GM19023 (cell line): ENCODE data around the gene TSEN2.
"Not testable (repeated sequence)": the region's sequence is repeated elsewhere in the genome, so short reads cannot be mapped to it uniquely, and the experiment has no call there.

Source experiments
- ATAC-seq: cut with Tn5 transposase; IDR thresholded peaks from one replicate; pipeline ENCODE4 v1.9.1; 2021; ENCODE audit warnings: mild to moderate bottlenecking, moderate library complexity; ENCODE audit not compliant: unreplicated experiment

TSEN2 gene

DNA sequence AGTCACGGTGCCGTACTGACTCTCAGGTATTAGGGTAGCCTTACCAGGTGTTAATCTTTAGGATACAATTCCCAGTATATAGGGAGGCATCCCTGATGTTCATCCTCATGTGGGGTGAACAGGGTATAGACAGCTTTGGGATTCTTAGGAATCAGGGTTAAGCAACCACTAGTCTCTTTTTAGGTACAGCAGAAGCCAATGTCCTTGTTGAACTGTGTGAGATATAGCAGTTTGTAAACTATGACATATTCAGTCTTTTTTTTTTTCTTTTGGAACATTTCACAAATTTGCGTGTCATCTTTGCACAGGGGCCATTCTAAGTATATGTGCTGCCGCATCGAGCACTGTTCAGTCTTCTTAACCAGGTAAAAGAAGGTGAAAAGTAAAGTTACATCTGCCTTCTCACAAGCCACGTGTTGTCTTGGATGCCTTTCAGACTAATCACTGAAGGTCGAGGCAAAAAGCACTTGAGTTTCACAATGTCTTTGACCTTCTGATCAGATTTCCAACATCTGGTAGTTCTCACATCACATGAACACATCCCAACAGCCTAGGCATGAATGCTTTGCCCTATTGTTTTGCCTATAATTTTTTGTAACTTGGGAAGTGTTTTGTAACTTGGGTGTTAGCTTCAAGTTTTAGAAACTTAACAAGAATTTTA, 17.2 kb downstream of the TSEN2 start:
- no peak for ATAC-seq

- ATAC-seq: no peak
Measured at GRCh38 chr3:12503126-12503957, 19.1 kb downstream of the TSEN2 start.

DNA sequence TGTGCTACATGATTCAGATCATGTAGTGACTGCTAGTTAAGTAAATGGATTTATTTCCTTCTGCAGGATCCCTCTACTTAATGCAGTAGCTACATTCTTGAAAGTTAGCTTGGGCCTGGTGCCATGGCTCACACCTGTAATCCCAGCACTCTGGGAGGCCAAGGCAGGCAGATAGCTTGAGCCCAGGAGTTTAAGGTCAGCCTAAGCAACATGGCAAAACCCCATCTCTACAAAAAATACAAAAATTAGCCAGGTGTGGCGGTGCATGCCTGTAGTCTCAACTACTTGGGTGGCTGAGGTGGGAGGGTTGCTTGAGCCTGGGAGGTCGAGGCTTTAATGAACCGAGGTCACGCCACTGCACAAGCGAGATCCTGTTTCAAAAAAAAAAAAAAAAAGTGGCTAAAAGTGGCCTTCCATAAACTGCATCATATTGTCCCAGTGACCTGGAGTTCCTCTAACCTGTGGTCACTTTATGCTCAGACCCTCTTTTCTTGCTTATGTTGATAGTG, 22.0 kb downstream of the TSEN2 start:
- ATAC-seq: no peak

DNA sequence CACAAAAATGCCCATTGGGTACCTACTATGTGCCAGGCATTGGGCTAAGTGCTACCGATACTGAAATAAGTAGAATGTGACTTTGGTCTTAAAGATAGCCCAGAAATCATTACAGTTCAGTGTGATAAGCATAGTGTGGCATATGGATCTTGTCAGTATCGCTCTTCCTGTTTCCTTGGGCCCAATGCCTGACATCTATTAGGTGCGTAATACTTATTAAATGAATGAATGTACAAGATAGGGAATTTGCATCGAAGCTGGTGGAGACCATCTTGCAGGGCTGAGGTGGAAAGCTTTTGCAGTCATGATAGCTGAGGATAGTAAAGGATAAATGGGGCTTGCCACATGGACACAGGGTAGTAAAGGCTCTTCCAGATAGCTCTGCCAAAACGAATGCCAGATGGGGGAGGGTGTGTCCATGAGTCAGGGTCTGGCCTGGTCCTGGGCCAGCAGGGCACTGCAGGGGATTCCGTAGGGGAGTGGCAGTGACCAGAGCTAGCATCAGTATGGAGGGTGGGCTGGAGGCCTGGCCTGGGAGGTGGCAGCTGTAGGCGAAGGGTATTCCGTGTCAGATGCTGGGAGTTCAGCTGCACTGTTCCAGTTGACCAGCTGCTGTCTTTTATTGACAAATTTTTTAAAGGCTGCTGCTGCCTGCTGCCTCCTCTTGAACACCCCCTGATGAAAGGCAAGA, 23.5 kb downstream of the TSEN2 start:
- ATAC-seq: no peak

DNA sequence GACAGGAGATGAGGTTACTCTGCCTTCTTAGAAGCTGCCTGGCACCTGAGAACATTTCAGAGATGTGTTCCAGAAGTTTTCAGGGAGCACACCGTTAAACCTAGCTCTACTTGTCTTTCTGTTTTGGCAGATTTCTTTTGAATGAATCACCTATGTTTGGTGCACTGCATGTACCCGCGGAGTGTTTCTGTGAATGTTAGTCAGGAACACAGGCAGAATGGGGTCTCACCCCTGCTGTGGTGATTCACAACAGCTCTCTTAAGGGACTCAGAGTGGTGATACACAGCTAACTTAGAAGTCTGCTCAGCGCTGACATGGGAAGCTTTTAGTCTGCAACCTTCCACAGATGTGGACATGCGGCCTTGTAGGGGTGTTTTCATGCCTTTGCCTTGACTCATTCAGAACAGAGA, 24.0 kb downstream of the TSEN2 start:
- no peak for ATAC-seq

- no peak for ATAC-seq
Measured at GRCh38 chr3:12509466-12509865, 25.2 kb downstream of the TSEN2 start.

DNA sequence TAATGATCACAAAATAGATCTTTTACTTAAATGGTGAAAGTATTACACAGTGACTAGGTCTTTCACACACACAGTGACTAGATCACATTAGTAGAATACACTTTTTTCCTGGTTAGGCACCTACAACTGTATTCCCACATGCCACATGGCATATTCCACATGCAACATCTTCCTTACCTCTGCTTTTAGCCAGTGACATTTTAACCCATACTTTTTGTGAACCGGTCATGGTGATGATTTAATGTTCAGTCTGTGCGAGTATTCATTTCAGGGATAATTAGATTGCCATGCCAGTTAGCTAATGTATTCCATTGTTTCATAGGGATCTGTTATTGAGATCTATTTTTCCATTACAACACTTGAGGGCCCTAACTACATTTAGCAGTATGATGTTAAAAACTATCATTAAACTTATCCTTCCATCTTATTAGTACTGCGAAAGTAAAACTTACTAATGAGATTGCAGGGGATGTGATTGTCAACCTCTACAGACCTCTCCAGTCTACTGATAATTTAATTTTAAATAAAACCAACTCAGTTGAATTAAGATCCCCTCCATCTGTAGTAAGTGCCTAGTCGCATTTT, 28.3 kb downstream of the TSEN2 start:
- ATAC-seq: no peak

DNA sequence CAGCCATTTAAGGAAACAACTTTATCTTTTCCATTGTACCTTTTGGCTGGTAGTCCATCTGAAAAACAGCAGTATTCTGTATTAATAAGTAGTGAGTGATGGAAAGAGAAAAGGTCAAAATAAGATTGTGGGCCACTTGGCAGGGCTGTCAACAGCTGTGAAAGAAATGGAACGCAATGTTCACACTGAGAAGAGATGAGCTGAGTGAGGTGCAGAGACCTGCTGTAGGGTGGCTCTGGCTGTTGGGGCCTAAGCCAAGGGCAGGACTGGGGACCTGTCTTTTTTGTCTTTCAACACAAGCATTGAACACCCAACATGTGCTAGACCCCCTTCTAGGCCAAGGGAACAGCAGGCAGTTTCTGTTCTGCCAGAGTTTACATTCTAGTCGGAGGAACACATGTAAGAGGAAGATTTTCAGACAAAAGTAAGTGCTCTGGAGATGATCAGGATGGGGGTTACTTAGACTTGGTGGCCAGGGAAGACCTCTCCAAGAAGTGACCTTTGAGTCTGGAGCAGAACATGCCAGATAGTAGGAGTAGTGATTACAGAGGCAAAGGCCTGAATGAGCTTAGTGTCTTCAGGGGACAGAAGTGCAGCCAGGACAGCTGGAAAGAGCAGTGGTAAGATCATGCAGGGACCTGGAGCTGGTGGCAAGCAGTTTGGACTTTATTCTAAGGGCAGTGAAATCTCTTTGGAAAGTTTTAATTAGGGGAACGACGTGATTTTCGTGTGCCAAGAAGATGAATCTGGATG, 29.6 kb downstream of the TSEN2 start:
- ATAC-seq: no peak

GRCh38 chr3:12515631-12516030, 31.4 kb downstream of the TSEN2 start:
- ATAC-seq: no peak

DNA sequence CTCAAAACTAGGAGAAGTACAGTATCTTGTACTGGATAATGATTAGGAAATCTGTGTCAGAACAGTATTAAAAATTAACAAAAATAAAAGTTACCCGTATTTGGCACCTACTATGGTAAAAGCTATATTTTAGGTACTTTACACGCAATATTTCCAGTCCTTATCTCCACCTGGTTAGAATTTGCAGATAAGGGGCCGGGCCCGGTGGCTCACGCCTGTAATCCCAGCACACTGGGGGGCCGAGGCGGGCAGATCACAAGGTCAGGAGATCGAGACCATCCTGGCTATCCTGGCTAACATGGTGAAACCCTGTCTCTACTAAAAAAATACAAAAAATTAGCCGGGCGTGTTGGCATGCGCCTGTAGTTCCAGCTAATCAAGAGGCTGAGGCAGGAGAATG, 32.6 kb downstream of the TSEN2 start:
- no peak for ATAC-seq

- no peak for ATAC-seq
Measured at GRCh38 chr3:12518261-12519028, 34.2 kb downstream of the TSEN2 start.

GRCh38 chr3:12521010-12521409, 36.7 kb downstream of the TSEN2 start:
- ATAC-seq: no peak

DNA sequence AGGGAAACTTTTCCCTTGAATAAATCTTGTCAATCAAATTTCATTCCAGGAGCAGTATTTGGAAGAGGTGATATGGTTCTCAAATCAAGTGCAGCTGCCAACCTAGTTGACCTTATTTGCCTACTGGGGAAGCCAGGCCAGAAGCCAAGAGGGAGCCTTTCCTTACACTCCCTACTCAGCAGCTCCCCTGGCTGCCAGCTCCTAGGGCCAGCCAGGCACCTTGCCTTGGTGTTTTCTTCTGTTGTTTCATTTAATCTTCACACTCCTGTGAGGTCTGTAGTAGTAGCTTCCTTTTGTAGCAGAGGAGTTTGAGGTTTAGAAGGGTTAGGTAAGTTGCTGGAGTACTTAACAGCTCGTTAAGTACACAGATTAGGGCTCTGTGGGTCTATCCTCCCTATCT, 38.4 kb downstream of the TSEN2 start:
- ATAC-seq: no peak

DNA sequence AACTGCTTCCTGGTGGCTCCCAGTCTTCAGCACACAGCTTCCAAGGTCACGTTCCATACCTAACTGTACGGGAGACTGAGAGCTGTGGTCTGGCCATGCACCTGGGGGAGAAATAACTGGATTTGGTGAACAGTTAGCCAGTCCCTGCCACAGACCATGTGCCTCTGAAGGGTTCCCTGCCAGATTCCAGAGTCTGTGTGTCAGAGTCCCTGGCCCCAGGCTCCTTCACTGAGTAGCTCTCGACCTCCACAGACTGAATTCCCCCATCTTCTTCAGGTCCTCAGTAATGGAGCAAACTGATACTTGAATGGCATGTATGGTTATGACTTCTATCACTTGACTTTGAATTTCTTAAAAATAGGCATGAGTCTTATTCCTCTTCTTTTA, 43.5 kb downstream of the TSEN2 start:
- ATAC-seq: no peak

DNA sequence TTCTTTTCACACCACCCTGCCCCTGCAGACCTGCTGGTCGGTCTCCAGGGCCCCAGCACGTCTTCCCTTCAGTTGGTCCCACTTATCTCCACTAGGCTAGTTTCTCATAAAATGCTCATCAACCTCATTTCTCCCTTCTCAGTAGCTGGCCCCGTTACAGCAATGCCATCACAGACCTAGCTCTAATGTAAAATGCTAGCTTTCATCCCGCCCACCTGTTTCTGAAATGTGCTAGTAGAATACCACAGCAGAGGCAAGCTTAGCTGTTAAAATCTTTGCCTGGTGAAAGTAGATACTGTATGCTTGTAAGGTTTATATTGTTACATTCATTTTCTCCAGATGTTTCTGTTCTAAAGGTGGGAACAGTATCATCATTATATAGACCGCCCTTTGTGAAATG, 47.9 kb downstream of the TSEN2 start:
- ATAC-seq: no peak

GRCh38 chr3:12536423-12536822, 52.1 kb downstream of the TSEN2 start:
- no peak for ATAC-seq

GRCh38 chr3:12541625-12542024, 57.3 kb downstream of the TSEN2 start:
- ATAC-seq: no peak

GRCh38 chr3:12543497-12543896, 59.2 kb downstream of the TSEN2 start:
- not testable (repeated sequence) for ATAC-seq

- ATAC-seq: no peak
Measured at GRCh38 chr3:12544652-12545472, 60.6 kb downstream of the TSEN2 start.
